ENCODE measurements around the gene ACP4.

DNA sequence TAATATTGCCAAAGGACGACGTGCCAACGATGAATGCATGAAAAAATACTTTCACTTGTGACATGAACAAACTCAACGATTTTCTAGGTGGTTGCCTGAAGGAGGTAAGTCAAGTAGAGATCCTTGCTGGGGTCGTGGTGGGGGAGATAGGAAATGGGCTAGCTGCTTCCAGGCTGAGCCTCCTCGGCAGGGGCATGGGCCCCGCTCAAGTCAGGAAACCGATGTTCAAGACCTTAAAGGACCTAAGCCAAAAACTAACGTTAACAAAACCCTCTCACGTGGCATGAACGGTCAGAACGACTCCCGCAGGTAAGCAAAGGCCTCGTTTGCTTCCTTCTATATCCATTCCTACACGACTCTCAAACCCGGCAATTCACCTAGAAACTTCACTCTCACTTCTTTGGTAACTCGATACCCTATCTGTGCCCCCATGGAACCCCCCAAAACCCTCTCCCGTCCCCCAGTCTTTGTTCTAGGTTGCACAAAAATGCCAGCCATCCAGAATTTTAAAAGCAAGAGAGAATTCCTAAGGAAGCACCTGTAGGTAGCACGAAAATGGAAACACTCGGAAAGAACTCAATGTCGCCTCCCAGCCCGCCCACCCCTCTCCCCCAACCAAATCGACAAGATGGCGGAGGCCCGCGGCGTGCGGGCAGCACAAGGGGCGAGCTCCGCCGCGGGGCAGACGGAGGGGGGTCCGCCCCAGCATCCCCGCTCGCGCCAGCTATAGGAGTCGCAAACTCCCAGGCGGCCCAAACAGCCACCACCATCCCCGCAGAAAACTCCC is 13.6 kb downstream of the ACP4 start:
- no peak for TF ChIP-seq EZH2 (IDR thresholded peaks at IDR 0.05; ENCODE audit: low read length)
- TF ChIP-seq, protein P1, sequence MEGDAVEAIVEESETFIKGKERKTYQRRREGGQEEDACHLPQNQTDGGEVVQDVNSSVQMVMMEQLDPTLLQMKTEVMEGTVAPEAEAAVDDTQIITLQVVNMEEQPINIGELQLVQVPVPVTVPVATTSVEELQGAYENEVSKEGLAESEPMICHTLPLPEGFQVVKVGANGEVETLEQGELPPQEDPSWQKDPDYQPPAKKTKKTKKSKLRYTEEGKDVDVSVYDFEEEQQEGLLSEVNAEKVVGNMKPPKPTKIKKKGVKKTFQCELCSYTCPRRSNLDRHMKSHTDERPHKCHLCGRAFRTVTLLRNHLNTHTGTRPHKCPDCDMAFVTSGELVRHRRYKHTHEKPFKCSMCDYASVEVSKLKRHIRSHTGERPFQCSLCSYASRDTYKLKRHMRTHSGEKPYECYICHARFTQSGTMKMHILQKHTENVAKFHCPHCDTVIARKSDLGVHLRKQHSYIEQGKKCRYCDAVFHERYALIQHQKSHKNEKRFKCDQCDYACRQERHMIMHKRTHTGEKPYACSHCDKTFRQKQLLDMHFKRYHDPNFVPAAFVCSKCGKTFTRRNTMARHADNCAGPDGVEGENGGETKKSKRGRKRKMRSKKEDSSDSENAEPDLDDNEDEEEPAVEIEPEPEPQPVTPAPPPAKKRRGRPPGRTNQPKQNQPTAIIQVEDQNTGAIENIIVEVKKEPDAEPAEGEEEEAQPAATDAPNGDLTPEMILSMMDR (optimal IDR thresholded peaks at IDR 0.05 in 1 of 3, IDR thresholded peaks at IDR 0.05 in 1 of 3, conservative IDR thresholded peaks at IDR 0.05 in 1 of 3; ENCODE audit: extremely low read depth in 1 of 3, insufficient read depth in 2 of 3, low read length in 3 of 3) = no peak

All from keratinocyte (primary cell).